H1 (cell line): ENCODE measurements around the gene NTN1. TPM values are rescaled to one million over a fixed set of nuclear protein-coding genes. Genes with fewer than 3 reads are reported as not detected.

Experiments
- ATF2 ChIP-seq: IDR thresholded peaks from 2 replicates; pipeline ENCODE4 v1.6.1; 2012; ENCODE audit warnings: low read length, inconsistent platforms
- E2F6 ChIP-seq: IDR thresholded peaks from 2 replicates; pipeline ENCODE4 v1.6.1; 2012; ENCODE audit warnings: inconsistent platforms
- KDM5A ChIP-seq: fragments of 200-600 bp; IDR thresholded peaks from 2 replicates; pipeline ENCODE4 v1.7.1; 2012; ENCODE audit warnings: mild to moderate bottlenecking, low read length, inconsistent platforms, mixed read lengths
- POLR2A ChIP-seq, 2 experiments: IDR thresholded peaks; 1 replicate in 1 of 2; 2 replicates in 1 of 2; pipeline ENCODE4 v1.6.1; 2011; ENCODE audit warnings: low read depth in 2 of 2, low read length in 2 of 2, mild to moderate bottlenecking in 2 of 2; ENCODE audit errors: control extremely low read depth in 1 of 2
- polyA plus RNA-seq, 7 experiments: library from polyadenylated mRNA; depleted of rRNA in 3 of 7; stranded (reverse) in 5 of 7; unstranded in 2 of 7; fragments of >200 nt in 5 of 7; fragments of 200-250 nt in 2 of 7; gene quantifications; 1 replicate in 5 of 7; 2 replicates in 1 of 7; 4 replicates in 1 of 7; pipeline versions ENCODE4 v1.2.1 to v1.2.3, GENCODE V29; 2011 to 2013; ENCODE audit warnings: missing spikeins in 2 of 7, mixed read lengths in 2 of 7
- total RNA-seq: library from RNA; stranded (reverse); fragmentation: NEBNext Ultra II Directional; extraction: Animal tissue kit (Norgen Biotek cat#: 25700); gene quantifications from 2 replicates; pipeline ENCODE4 v1.2.1, GENCODE V29; 2021
- TF ChIP-seq, protein P1 (sequence below): IDR thresholded peaks from 2 replicates; pipeline ENCODE4 v1.6.1; 2011; ENCODE audit warnings: low read depth, mild to moderate bottlenecking, low read length; ENCODE audit not compliant: insufficient read depth
- TF ChIP-seq, protein P2 (sequence below): IDR thresholded peaks from 2 replicates; pipeline ENCODE4 v1.6.1; 2011; ENCODE audit warnings: low read length, improper control_type of control experiment

Gene NTN1
- total and polyA plus RNA-seq, 2 of the 8 experiments (the other 6 are each of a cell fraction or from before 2014, with no cell fraction given), result 2.0 to 2.3 TPM

DNA sequence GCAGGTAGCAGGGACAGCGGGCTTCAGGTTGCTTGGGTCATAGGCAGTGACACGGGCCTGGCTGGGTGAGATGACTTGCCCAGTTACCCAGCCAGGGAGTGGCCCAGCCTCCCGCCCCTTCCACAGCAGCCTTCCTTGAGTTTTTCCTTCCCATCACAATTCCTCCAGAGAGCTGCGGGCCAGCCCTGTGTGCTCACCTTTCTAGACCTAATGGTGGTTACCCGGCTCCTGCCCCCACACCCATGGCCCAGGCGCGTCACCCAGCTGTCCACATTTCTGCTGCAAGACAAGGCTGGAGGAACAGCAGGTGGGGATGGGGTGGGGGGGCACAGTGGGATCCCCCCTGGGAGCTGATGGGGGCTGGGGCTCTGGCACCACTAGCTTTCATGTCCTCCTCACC lies 203.2 kb downstream of the NTN1 start (continued):
- no peak for TF ChIP-seq ATF2
- TF ChIP-seq KDM5A, result no peak
- TF ChIP-seq POLR2A (IDR thresholded peaks at IDR 0.05; ENCODE audit: control extremely low read depth in 1 of 2, low read depth in 2 of 2, low read length in 2 of 2), result no peak
- no peak for TF ChIP-seq E2F6
- TF ChIP-seq, protein P1, sequence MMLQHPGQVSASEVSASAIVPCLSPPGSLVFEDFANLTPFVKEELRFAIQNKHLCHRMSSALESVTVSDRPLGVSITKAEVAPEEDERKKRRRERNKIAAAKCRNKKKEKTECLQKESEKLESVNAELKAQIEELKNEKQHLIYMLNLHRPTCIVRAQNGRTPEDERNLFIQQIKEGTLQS, result no peak
- TF ChIP-seq, protein P2, sequence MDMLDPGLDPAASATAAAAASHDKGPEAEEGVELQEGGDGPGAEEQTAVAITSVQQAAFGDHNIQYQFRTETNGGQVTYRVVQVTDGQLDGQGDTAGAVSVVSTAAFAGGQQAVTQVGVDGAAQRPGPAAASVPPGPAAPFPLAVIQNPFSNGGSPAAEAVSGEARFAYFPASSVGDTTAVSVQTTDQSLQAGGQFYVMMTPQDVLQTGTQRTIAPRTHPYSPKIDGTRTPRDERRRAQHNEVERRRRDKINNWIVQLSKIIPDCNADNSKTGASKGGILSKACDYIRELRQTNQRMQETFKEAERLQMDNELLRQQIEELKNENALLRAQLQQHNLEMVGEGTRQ, result no peak
